SK-N-SH (cell line): ENCODE results near the gene KLHL4. TPM values are rescaled to one million over a fixed set of nuclear protein-coding genes. Genes with fewer than 3 reads are reported as not detected.

ENCODE experiments used
- CTCF ChIA-PET: fragments of 300-600, 350-600 bp; formaldehyde crosslinking; extraction: SDS; loops from one replicate; lab custom pipeline; 2021; lab: Yijun Ruan, JAX
- POLR2A ChIA-PET: fragments of 350-600 bp; sonication (Branson Sonifier 250); formaldehyde crosslinking; extraction: SDS; loops from one replicate; lab custom pipeline; 2020; ENCODE audit warnings: antibody characterized with exemption, inconsistent platforms; lab: Yijun Ruan, JAX
- DNase-seq: peaks from one replicate; pipeline ENCODE4 v3.0.0; 2012
- H2AFZ ChIP-seq: fragments of 200-600 bp; sonication (generic); 2 replicates; pipeline ENCODE4 v1.8.1; 2016; ENCODE audit warnings: antibody characterized with exemption, mild to moderate bottlenecking, low read depth
- H3F3A ChIP-seq: fragments of 200-600 bp; sonication (generic); replicated peaks from 2 replicates; pipeline ENCODE3; 2016; ENCODE audit warnings: antibody characterized with exemption, mild to moderate bottlenecking; ENCODE audit not compliant: insufficient read depth
- H3K27ac ChIP-seq, 2 experiments: fragments of 200-500 bp in 1 of 2; fragments of 200-600 bp in 1 of 2; sonication (Bioruptor generic) in 1 of 2; sonication (generic), shearing (Covaris generic) in 1 of 2; 2 replicates each; pipeline versions ENCODE4 v1.5.1 to v1.6.1; 2014 to 2016; ENCODE audit warnings: low read depth in 2 of 2, inconsistent platforms in 1 of 2, low read length in 1 of 2, mild to moderate bottlenecking in 1 of 2, mixed read lengths in 1 of 2
- H3K27me3 ChIP-seq: fragments of 200-600 bp; sonication (generic), shearing (Covaris generic); 2 replicates; pipeline ENCODE4 v1.6.1; 2016; ENCODE audit warnings: mixed run types; ENCODE audit not compliant: insufficient read depth
- H3K36me3 ChIP-seq, 2 experiments: fragments of 200-500 bp in 1 of 2; fragments of 200-600 bp in 1 of 2; sonication (Bioruptor generic) in 1 of 2; sonication (generic) in 1 of 2; replicated peaks in 1 of 2; 2 replicates each; pipeline versions ENCODE3 to v1.5.1; 2014 to 2016; ENCODE audit warnings: low read length in 1 of 2, mild to moderate bottlenecking in 1 of 2; ENCODE audit not compliant: insufficient read depth in 2 of 2, control insufficient read depth in 1 of 2
- H3K4me1 ChIP-seq, 2 experiments: fragments of 200-500 bp in 1 of 2; fragments of 200-600 bp in 1 of 2; sonication (Bioruptor generic) in 1 of 2; sonication (generic), shearing (Covaris generic) in 1 of 2; 2 replicates each; pipeline versions ENCODE4 v1.5.1 to v1.6.1; 2014 to 2016; ENCODE audit warnings: low read depth in 1 of 2, low read length in 1 of 2, mixed run types in 1 of 2; ENCODE audit not compliant: insufficient read depth in 2 of 2, control insufficient read depth in 1 of 2
- H3K4me2 ChIP-seq: fragments of 200-600 bp; sonication (generic), shearing (Covaris generic); 2 replicates; pipeline ENCODE4 v1.6.1; 2017; ENCODE audit warnings: mixed run types
- H3K4me3 ChIP-seq, 2 experiments: fragments of 200-500 bp in 1 of 2; fragments of 200-600 bp in 1 of 2; sonication (Bioruptor generic) in 1 of 2; sonication (generic), shearing (Covaris generic) in 1 of 2; 2 replicates each; pipeline versions ENCODE4 v1.5.1 to v1.8.1; 2014 to 2016; ENCODE audit warnings: low read depth in 2 of 2, inconsistent platforms in 1 of 2, low read length in 1 of 2, mild to moderate bottlenecking in 1 of 2, mixed read lengths in 1 of 2, moderate library complexity in 1 of 2
- H3K79me2 ChIP-seq: fragments of 200-600 bp; sonication (generic); 2 replicates; pipeline ENCODE4 v1.8.1; 2017; ENCODE audit warnings: mild to moderate bottlenecking; ENCODE audit not compliant: insufficient read depth
- H3K9ac ChIP-seq: fragments of 200-600 bp; sonication (generic); 2 replicates; pipeline ENCODE4 v1.6.1; 2017; ENCODE audit warnings: mixed run types
- H3K9me2 ChIP-seq: fragments of 200-600 bp; sonication (generic); 2 replicates; pipeline ENCODE4 v1.6.1; 2017; ENCODE audit warnings: mixed run types
- H3K9me3 ChIP-seq: fragments of 200-600 bp; sonication (generic); 2 replicates; pipeline ENCODE4 v1.6.1; 2017; ENCODE audit warnings: mixed run types, mild to moderate bottlenecking, moderate library complexity
- H4K20me1 ChIP-seq: fragments of 200-600 bp; sonication (generic); 2 replicates; pipeline ENCODE4 v1.6.1; 2017; ENCODE audit warnings: mild to moderate bottlenecking, mixed run types; ENCODE audit not compliant: insufficient read depth
- CTCF ChIP-seq: fragments of 200-600 bp; sonication (generic); IDR thresholded peaks from 2 replicates; pipeline ENCODE4 v1.6.1; 2017; ENCODE audit warnings: antibody characterized with exemption, mild to moderate bottlenecking, moderate library complexity
- EZH2phosphoT487 ChIP-seq: fragments of 200-600 bp; sonication (generic); IDR thresholded peaks from 2 replicates; pipeline ENCODE4 v1.6.1; 2017; ENCODE audit warnings: low read depth, mixed run types, mild to moderate bottlenecking, antibody characterized with exemption, moderate library complexity, borderline replicate concordance
- FOXM1 ChIP-seq: IDR thresholded peaks from 2 replicates; pipeline ENCODE4 v1.4.0; 2012; ENCODE audit warnings: low read depth, mild to moderate bottlenecking
- JUND ChIP-seq: IDR thresholded peaks from 2 replicates; pipeline ENCODE4 v1.4.0; 2012
- MEF2A ChIP-seq: IDR thresholded peaks from 2 replicates; pipeline ENCODE4 v1.4.0; 2012; ENCODE audit warnings: low read depth, borderline replicate concordance
- PBX3 ChIP-seq: IDR thresholded peaks from 2 replicates; pipeline ENCODE4; 2012
- RAD21 ChIP-seq: IDR thresholded peaks from 2 replicates; pipeline ENCODE4 v1.6.1; 2012; ENCODE audit warnings: mild to moderate bottlenecking, low read length
- REST ChIP-seq: IDR thresholded peaks from 2 replicates; pipeline ENCODE4 v1.6.1; 2012; ENCODE audit warnings: mild to moderate bottlenecking, low read depth, low read length, moderate library complexity
- RXRA ChIP-seq: IDR thresholded peaks from 2 replicates; pipeline ENCODE4 v1.4.0; 2012; ENCODE audit warnings: low read depth, mild to moderate bottlenecking, borderline replicate concordance
- SIN3A ChIP-seq: IDR thresholded peaks from 2 replicates; pipeline ENCODE4 v1.6.1; 2012; ENCODE audit warnings: low read depth, mild to moderate bottlenecking, low read length, moderate library complexity, borderline replicate concordance
- SMC3 ChIP-seq: IDR thresholded peaks from 2 replicates; pipeline ENCODE4 v1.6.1; 2012; ENCODE audit warnings: low read depth, low read length, improper control_type of control experiment
- TAF1 ChIP-seq: IDR thresholded peaks from 2 replicates; pipeline ENCODE4 v1.6.1; 2012; ENCODE audit warnings: low read depth, mild to moderate bottlenecking, low read length, moderate library complexity, borderline replicate concordance
- USF2 ChIP-seq: fragments of 150-350 bp; IDR thresholded peaks from 2 replicates; pipeline ENCODE4 v1.6.1; 2017; ENCODE audit warnings: antibody characterized with exemption, low read length, low read depth, borderline replicate concordance
- ZBTB33 ChIP-seq: IDR thresholded peaks from 2 replicates; pipeline ENCODE4 v1.4.0; 2012; ENCODE audit warnings: low read depth, borderline replicate concordance
- WGBS: methylation state at CpG from one replicate; pipeline ENCODE4 v1.1.6; 2017; ENCODE audit warnings: low lambda C conversion rate; 5-methylcytosine and 5-hydroxymethylcytosine counted together
- polyA plus RNA-seq, 3 experiments: library from polyadenylated mRNA; depleted of rRNA; stranded (reverse); fragments of >200 nt; gene quantifications; 2 replicates each; pipeline ENCODE4 v1.2.3, GENCODE V29; 2012

KLHL4 gene
- polyA plus RNA-seq, 1 of the 3 experiments (the other 2 are of a cell fraction) = 0.18 TPM

- CTCF ChIA-PET = no interaction called here
- TF ChIP-seq CTCF = no peak
- no peak for TF ChIP-seq MEF2A
- TF ChIP-seq SMC3 = no peak
- no peak for TF ChIP-seq SIN3A
- TF ChIP-seq RXRA = no peak
- Histone ChIP-seq H3K4me1 (no peaks in the 10 kb centered on the region), H3K9me3 (no peaks in the 10 kb centered on the region), H3K79me2 (no peaks in the 10 kb centered on the region), H3K4me2 (no peak overlapping the region), H2AFZ (no peak overlapping the region), H4K20me1 (no peaks in the 10 kb centered on the region), H3K9me2 (no peaks in the 10 kb centered on the region), H3K36me3 (no peaks in the 10 kb centered on the region), H3K4me3 (no peak overlapping the region), H3K9ac (no peak overlapping the region), H3F3A (no peaks in the 10 kb centered on the region), H3K27me3 (no peaks in the 10 kb centered on the region; the same call in 1 of the 2 replicates), H3K27ac (no peak overlapping the region)
- POLR2A ChIA-PET = no interaction called here
- 29% methylated on average over 1 of the region's 2 CpGs for WGBS
- DNase-seq = no peak
These were observed 63.3 kb downstream of the KLHL4 start for GRCh38 chrX:87580862-87581261.

GRCh38 chrX:87582453-87582852, 64.9 kb downstream of the KLHL4 start:
- H3K4me2 ChIP-seq = no peak overlapping the region
- H3K4me3 ChIP-seq = no peak overlapping the region
- no peak overlapping the region for H2AFZ ChIP-seq
- POLR2A ChIA-PET = no interaction called here
- no peaks in the 10 kb centered on the region; the same call in 1 of the 2 replicates for H3K27me3 ChIP-seq
- no peaks in the 10 kb centered on the region for H3K9me3 ChIP-seq
- 8% methylated on average over 6 of the region's 6 CpGs for WGBS
- no peak for DNase-seq
- H3K9me2 ChIP-seq = no peaks in the 10 kb centered on the region
- no peaks in the 10 kb centered on the region for H4K20me1 ChIP-seq
- H3F3A ChIP-seq = no peaks in the 10 kb centered on the region
- CTCF ChIA-PET = interaction anchor here (1.4 kb wide), 1 partner anchor 11 kb away, joined by 7 read pairs; no protein-coding TSS in a partner anchor
- H3K9ac ChIP-seq = no peak overlapping the region
- H3K27ac ChIP-seq = no peak overlapping the region
- no peaks in the 10 kb centered on the region for H3K36me3 ChIP-seq
- H3K4me1 ChIP-seq = no peaks in the 10 kb centered on the region
- H3K79me2 ChIP-seq = no peaks in the 10 kb centered on the region
- no peak for TF ChIP-seq RAD21
- TF ChIP-seq JUND = no peak
- no peak for TF ChIP-seq USF2
- TF ChIP-seq ZBTB33 = no peak
- TF ChIP-seq SMC3 = no peak
- TF ChIP-seq TAF1 = no peak
- TF ChIP-seq SIN3A = no peak
- no peak for TF ChIP-seq EZH2phosphoT487
- TF ChIP-seq REST = no peak
- TF ChIP-seq PBX3 = no peak
- TF ChIP-seq CTCF = no peak
- no peak for TF ChIP-seq FOXM1
